Measurements from ENCODE around the gene DDX60.

DNA sequence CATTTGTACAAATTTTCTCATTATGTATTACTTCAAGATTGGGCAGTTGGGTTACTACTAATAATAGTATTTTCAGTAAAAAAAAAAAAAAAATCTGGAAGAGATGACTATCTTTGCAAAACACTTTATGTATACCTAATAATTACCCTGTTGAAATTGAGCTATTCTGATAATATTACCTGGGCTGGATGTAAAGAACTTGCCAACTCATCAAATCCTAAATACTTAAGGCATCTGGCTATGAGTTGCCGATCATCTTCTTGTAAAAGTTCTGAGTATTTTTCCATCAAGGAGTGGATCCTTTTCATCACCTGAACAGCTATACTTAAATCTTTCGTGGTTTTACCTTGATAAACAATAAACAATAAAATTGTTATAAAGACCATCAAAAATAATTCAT is 42.7 kb downstream of the DDX60 start:
- TF ChIP-seq, protein P1, sequence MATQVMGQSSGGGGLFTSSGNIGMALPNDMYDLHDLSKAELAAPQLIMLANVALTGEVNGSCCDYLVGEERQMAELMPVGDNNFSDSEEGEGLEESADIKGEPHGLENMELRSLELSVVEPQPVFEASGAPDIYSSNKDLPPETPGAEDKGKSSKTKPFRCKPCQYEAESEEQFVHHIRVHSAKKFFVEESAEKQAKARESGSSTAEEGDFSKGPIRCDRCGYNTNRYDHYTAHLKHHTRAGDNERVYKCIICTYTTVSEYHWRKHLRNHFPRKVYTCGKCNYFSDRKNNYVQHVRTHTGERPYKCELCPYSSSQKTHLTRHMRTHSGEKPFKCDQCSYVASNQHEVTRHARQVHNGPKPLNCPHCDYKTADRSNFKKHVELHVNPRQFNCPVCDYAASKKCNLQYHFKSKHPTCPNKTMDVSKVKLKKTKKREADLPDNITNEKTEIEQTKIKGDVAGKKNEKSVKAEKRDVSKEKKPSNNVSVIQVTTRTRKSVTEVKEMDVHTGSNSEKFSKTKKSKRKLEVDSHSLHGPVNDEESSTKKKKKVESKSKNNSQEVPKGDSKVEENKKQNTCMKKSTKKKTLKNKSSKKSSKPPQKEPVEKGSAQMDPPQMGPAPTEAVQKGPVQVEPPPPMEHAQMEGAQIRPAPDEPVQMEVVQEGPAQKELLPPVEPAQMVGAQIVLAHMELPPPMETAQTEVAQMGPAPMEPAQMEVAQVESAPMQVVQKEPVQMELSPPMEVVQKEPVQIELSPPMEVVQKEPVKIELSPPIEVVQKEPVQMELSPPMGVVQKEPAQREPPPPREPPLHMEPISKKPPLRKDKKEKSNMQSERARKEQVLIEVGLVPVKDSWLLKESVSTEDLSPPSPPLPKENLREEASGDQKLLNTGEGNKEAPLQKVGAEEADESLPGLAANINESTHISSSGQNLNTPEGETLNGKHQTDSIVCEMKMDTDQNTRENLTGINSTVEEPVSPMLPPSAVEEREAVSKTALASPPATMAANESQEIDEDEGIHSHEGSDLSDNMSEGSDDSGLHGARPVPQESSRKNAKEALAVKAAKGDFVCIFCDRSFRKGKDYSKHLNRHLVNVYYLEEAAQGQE (IDR thresholded peaks at IDR 0.05; ENCODE audit: insufficient read depth in 1 of 2, low read depth in 2 of 2, low read length in 2 of 2): no peak
- TF ChIP-seq POLR2AphosphoS5 (IDR thresholded peaks at IDR 0.05; ENCODE audit: low read depth, low read length): no peak
- no peak for TF ChIP-seq TAF1 (IDR thresholded peaks at IDR 0.05; ENCODE audit: borderline replicate concordance, insufficient read depth, low read length)
- TF ChIP-seq SIN3A (IDR thresholded peaks at IDR 0.05; ENCODE audit: borderline replicate concordance, insufficient read depth, low read length): no peak

Data from PFSK-1 (cell line).